Measurements from ENCODE around the gene IL17C.

IL17C gene

DNA sequence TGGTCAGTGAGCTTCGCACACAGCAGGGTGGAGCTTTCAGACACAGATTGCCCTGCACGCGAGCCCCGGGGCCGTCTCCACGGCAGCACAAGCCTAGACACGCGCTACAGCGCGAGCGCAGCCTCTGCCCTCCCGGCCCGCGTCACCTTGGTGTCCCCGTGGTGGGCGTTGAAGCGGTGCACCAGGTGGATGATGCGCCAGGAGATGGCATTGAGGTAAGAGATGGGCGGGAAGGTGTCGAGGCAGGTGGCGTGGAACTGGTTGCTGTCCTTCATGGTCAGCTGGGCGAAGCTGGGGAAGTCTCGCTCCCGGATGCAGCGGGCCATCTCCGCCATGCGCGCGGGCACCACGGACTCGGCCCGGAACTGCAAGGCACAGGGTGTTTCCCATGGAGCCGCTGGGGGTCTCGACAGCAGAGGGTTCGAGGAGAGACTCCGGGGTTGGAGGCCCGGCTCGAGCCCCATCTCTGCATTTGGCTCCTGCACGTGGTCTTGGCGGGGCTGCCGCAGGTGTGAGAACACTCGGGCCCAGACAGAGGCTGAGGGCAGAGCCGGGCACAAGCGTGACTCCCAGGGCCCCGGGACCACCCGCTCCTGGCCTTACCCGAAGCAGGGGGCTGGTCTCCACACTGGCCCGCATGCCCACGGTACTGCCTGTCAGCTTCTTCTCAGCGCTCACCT is 16.8 kb downstream of the IL17C start:
- peaks cover 27% of the 10 kb centered on the region for H3K4me1 ChIP-seq (ENCODE audit: insufficient read depth, low read length, severe bottlenecking)
- no peaks in the 10 kb centered on the region for H3K27me3 ChIP-seq (ENCODE audit: insufficient read depth, low read length)
- H3K9me3 ChIP-seq (ENCODE audit: low read length): no peaks in the 10 kb centered on the region
- no peak overlapping the region for H3K27ac ChIP-seq (ENCODE audit: low read depth, low read length, poor library complexity, severe bottlenecking)
- H3K9ac ChIP-seq (ENCODE audit: low read length): no peak overlapping the region
- H4K20me1 ChIP-seq (ENCODE audit: insufficient read depth, low read length): no peaks in the 10 kb centered on the region
- H3K9me2 ChIP-seq (ENCODE audit: low read depth, low read length): no peaks in the 10 kb centered on the region
- H3K36me3 ChIP-seq (ENCODE audit: insufficient read depth, low read length): peaks cover 49% of the 10 kb centered on the region
- no peaks in the 10 kb centered on the region for H3F3A ChIP-seq (ENCODE audit: insufficient read depth, low read length)
- TF ChIP-seq EZH2 (IDR thresholded peaks at IDR 0.05; ENCODE audit: borderline replicate concordance, low read length) (no peak), CTCF (IDR thresholded peaks at IDR 0.05; ENCODE audit: low read length) (no peak)
- H3K4me2 ChIP-seq (ENCODE audit: low read length): no peak overlapping the region
- H3K79me2 ChIP-seq (ENCODE audit: insufficient read depth, low read length): no peaks in the 10 kb centered on the region
- no peak overlapping the region for H3K4me3 ChIP-seq (ENCODE audit: low read depth, low read length, poor library complexity, severe bottlenecking)
- H2AFZ ChIP-seq (ENCODE audit: low read length): no peak overlapping the region

DNA sequence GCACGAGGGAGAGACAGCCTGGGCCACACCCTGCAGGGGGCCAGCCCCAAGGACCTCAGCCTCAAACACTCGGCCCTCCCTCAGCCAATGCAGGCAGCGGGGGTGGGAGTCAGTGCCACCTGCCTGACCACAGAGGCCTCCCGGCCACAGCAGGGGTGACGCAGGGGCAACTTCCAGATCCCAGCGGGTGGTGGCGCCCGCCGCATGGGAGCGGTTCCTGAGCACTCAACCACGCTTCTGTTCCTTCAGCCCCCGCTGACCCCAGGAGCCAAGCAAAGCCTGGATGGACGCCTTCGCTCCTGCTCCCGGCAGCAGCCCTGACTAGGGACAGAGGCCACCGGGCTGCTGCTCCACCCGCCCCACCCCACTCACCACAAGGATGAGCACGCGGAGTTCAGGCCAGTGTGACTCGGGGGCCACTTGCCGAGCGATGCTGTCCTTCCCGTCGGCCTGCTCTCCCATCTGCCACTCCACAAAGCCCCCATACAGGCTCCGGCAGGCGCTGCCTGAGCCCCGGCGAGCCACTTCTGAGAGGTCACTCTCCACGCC is 17.4 kb downstream of the IL17C start:
- Histone ChIP-seq H3K36me3 (ENCODE audit: insufficient read depth, low read length) (peaks cover 45% of the 10 kb centered on the region; the same call in 1 of the 2 replicates), H3K79me2 (ENCODE audit: insufficient read depth, low read length) (no peaks in the 10 kb centered on the region), H3F3A (ENCODE audit: insufficient read depth, low read length) (no peaks in the 10 kb centered on the region), H4K20me1 (ENCODE audit: insufficient read depth, low read length) (no peaks in the 10 kb centered on the region), H3K9me2 (ENCODE audit: low read depth, low read length) (no peaks in the 10 kb centered on the region), H2AFZ (ENCODE audit: low read length) (no peak overlapping the region), H3K4me1 (ENCODE audit: insufficient read depth, low read length, severe bottlenecking) (peaks cover 28% of the 10 kb centered on the region), H3K9ac (ENCODE audit: low read length) (no peak overlapping the region), H3K27ac (ENCODE audit: low read depth, low read length, poor library complexity, severe bottlenecking) (no peak overlapping the region), H3K9me3 (ENCODE audit: low read length) (no peaks in the 10 kb centered on the region), H3K4me3 (ENCODE audit: low read depth, low read length, poor library complexity, severe bottlenecking) (no peak overlapping the region), H3K27me3 (ENCODE audit: insufficient read depth, low read length) (no peaks in the 10 kb centered on the region), H3K4me2 (ENCODE audit: low read length) (no peak overlapping the region)
- TF ChIP-seq CTCF (IDR thresholded peaks at IDR 0.05; ENCODE audit: low read length) (no peak), EZH2 (IDR thresholded peaks at IDR 0.05; ENCODE audit: borderline replicate concordance, low read length) (no peak)

GRCh38 chr16:88656291-88656980 is 18.1 kb downstream of the IL17C start:
- peaks cover 45% of the 10 kb centered on the region; the same call in 1 of the 2 replicates for H3K36me3 ChIP-seq (ENCODE audit: insufficient read depth, low read length)
- H3K27ac ChIP-seq (ENCODE audit: low read depth, low read length, poor library complexity, severe bottlenecking): no peak overlapping the region
- H3K4me3 ChIP-seq (ENCODE audit: low read depth, low read length, poor library complexity, severe bottlenecking): no peak overlapping the region
- H3K9ac ChIP-seq (ENCODE audit: low read length): no peak overlapping the region
- no peak overlapping the region for H3K4me2 ChIP-seq (ENCODE audit: low read length)
- no peaks in the 10 kb centered on the region for H3K9me3 ChIP-seq (ENCODE audit: low read length)
- H3K9me2 ChIP-seq (ENCODE audit: low read depth, low read length): no peaks in the 10 kb centered on the region
- H4K20me1 ChIP-seq (ENCODE audit: insufficient read depth, low read length): no peaks in the 10 kb centered on the region
- no peaks in the 10 kb centered on the region for H3F3A ChIP-seq (ENCODE audit: insufficient read depth, low read length)
- peaks cover 6% of the 10 kb centered on the region for H3K79me2 ChIP-seq (ENCODE audit: insufficient read depth, low read length)
- no peaks in the 10 kb centered on the region for H3K27me3 ChIP-seq (ENCODE audit: insufficient read depth, low read length)
- H2AFZ ChIP-seq (ENCODE audit: low read length): no peak overlapping the region
- peaks cover 30% of the 10 kb centered on the region for H3K4me1 ChIP-seq (ENCODE audit: insufficient read depth, low read length, severe bottlenecking)
- TF ChIP-seq CTCF (IDR thresholded peaks at IDR 0.05; ENCODE audit: low read length) (no peak), EZH2 (IDR thresholded peaks at IDR 0.05; ENCODE audit: borderline replicate concordance, low read length) (no peak)
